D721Med (cell line): Measurements from ENCODE around the gene KCNQ2.

ENCODE experiments used
- DNase-seq: peaks from one replicate; pipeline ENCODE4 v3.0.0; 2011; ENCODE audit warnings: low spot score; ENCODE audit not compliant: insufficient read length
- FAIRE-seq: peaks from 2 replicates; lab custom pipeline; 2011; peaks lifted over from hg19 to GRCh38; lab: Jason Lieb, UNC
- CTCF ChIP-seq: IDR thresholded peaks from 2 replicates; pipeline ENCODE4 v1.5.1; 2012; ENCODE audit warnings: mild to moderate bottlenecking, control low read depth; ENCODE audit not compliant: insufficient read depth; ENCODE audit errors: missing control alignments

The KCNQ2 gene

GRCh38 chr20:63469019-63469712 is 3.3 kb downstream of the KCNQ2 start:
- FAIRE-seq (no peak), DNase-seq (no peak)
- no peak for TF ChIP-seq CTCF

GRCh38 chr20:63468421-63468820 is 4.0 kb downstream of the KCNQ2 start:
- DNase-seq (no peak), FAIRE-seq (no peak)
- TF ChIP-seq CTCF: no peak

GRCh38 chr20:63467294-63468083 is 5.0 kb downstream of the KCNQ2 start:
- no peak for TF ChIP-seq CTCF
- DNase-seq (no peak), FAIRE-seq (no peak)

- no peak for TF ChIP-seq CTCF
- FAIRE-seq (no peak), DNase-seq (no peak)
These were observed 5.6 kb downstream of the KCNQ2 start for GRCh38 chr20:63466861-63467260.

- no peak for FAIRE-seq
- TF ChIP-seq CTCF: no peak
- DNase-seq: no peak
These were observed 6.1 kb downstream of the KCNQ2 start for GRCh38 chr20:63466250-63466825.

GRCh38 chr20:63465380-63466249 is 6.8 kb downstream of the KCNQ2 start:
- DNase-seq (no peak), FAIRE-seq (no peak)
- TF ChIP-seq CTCF: no peak
